Measurements from ENCODE around the gene ROS1. TPM values are rescaled to one million over a fixed set of nuclear protein-coding genes. Genes with fewer than 3 reads are reported as not detected.

Gene ROS1
- total and polyA plus RNA-seq, 4 donors = under 0.01 TPM; not detected in 3

DNA sequence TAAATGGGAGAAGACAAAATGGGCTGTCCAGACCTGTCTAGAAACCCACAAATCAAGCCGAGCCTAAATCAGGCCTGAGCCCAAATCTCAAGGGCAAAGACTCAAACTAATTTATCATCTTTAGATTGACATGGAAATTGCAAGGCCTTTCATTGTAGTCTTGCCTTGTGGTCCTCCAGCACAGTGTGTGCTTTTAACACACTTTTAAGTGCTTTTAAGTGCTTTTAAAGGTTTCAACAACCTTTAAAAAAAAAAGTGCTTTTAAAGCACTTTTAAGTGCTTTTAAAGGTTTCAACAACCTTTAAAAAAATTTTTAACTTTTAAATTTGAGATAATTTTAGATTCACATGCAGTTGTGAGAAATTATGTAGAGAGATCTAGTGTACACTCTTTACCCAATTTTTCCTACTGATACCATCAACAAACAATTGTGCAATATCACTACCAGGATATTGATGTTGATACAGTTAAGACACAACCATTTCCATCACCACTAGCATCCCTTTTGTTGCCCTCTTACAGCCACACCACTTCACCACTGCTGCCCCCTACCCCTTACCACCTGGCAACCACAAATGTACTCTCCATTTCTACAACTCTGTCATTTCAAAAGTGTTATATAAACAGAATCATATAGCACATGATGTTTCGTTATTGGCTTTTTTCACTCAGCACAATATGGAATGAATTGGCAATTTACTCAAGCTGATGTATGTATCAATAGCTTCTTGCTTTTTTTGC, 33.6 kb upstream of the ROS1 start:
- H3K4me3 ChIP-seq (ENCODE audit: low read depth in 1 of 3, low read length in 3 of 3) = no peak overlapping the region
- no peak for TF ChIP-seq RAD21 (IDR thresholded peaks at IDR 0.05)
- no peaks in the 10 kb centered on the region for H3K4me1 ChIP-seq (ENCODE audit: control insufficient read depth in 4 of 4, insufficient read depth in 4 of 4, low read length in 3 of 4)
- H3K9me3 ChIP-seq (ENCODE audit: control insufficient read depth in 4 of 4, low read length in 3 of 4) = no peaks in the 10 kb centered on the region
- no peaks in the 10 kb centered on the region for H3K36me3 ChIP-seq (ENCODE audit: control insufficient read depth in 4 of 4, insufficient read depth in 3 of 4, low read depth in 1 of 4, low read length in 3 of 4)
- no peak for DNase-seq (ENCODE audit: low spot score)
- H3K27me3 ChIP-seq (ENCODE audit: control insufficient read depth in 4 of 4, insufficient read depth in 4 of 4, low read length in 3 of 4) = no peaks in the 10 kb centered on the region
- WGBS = 93% methylated on average over 2 of the region's 2 CpGs
- no peak overlapping the region for H3K9ac ChIP-seq (ENCODE audit: low read depth in 1 of 2, low read length in 2 of 2)
- H3K27ac ChIP-seq (ENCODE audit: low read depth in 1 of 2, low read length in 2 of 2) = no peak overlapping the region

DNA sequence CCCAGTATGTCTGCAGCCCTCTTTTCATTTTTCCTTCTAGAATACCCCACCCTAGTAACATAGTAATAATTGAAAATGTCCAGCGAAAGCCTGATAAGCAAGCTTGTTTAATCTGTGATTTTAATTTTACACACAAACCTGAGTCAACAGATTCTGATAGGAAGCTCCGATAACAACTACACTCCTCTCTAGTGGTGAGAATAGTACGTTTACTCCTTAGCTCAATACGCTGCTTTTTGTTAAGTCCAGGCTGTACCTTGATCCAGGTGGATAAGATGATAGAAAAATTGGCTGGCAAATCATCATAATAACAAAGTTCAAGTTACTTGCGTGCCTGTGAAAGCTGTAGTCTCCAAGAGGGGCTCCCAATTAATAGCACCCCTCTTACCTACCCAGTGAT, 31.3 kb upstream of the ROS1 start:
- WGBS = 85% methylated on average over 5 of the region's 5 CpGs

DNA sequence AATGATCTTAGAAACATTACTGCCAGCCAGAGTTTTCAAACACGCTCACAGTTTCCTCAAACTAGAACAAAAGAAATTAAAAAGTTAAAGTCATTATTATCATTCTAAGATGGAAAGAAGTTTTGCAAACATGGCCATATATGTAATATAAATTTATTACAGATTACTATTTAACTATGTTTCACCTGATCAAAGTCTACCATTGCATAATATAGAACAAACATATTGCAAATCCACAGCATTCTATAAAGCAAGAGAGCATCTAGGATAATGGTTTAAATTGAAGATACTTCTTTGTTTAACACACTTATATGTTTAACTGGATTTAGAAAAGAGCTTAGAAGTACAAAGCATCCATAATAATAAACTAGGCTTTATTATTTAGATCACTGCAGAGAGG, 30.5 kb upstream of the ROS1 start:
- TF ChIP-seq HNF4A (conservative IDR thresholded peaks at IDR 0.05) (peak in 1 of 2 donors; percentile 58), HNF4G (IDR thresholded peaks at IDR 0.05) (no peak), FOXA2 (IDR thresholded peaks at IDR 0.05) (no peak), GABPA (IDR thresholded peaks at IDR 0.05 in 1 of 2, conservative IDR thresholded peaks at IDR 0.05 in 1 of 2) (no peak)
- TF ChIP-seq, protein P1, sequence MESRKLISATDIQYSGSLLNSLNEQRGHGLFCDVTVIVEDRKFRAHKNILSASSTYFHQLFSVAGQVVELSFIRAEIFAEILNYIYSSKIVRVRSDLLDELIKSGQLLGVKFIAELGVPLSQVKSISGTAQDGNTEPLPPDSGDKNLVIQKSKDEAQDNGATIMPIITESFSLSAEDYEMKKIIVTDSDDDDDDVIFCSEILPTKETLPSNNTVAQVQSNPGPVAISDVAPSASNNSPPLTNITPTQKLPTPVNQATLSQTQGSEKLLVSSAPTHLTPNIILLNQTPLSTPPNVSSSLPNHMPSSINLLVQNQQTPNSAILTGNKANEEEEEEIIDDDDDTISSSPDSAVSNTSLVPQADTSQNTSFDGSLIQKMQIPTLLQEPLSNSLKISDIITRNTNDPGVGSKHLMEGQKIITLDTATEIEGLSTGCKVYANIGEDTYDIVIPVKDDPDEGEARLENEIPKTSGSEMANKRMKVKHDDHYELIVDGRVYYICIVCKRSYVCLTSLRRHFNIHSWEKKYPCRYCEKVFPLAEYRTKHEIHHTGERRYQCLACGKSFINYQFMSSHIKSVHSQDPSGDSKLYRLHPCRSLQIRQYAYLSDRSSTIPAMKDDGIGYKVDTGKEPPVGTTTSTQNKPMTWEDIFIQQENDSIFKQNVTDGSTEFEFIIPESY (IDR thresholded peaks at IDR 0.05) = no peak
- TF ChIP-seq, protein P2, sequence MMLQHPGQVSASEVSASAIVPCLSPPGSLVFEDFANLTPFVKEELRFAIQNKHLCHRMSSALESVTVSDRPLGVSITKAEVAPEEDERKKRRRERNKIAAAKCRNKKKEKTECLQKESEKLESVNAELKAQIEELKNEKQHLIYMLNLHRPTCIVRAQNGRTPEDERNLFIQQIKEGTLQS (IDR thresholded peaks at IDR 0.05) = no peak
- Histone ChIP-seq H3K4me1 (ENCODE audit: control insufficient read depth in 4 of 4, insufficient read depth in 4 of 4, low read length in 3 of 4) (no peaks in the 10 kb centered on the region), H3K9me3 (ENCODE audit: control insufficient read depth in 4 of 4, low read length in 3 of 4) (no peaks in the 10 kb centered on the region), H3K36me3 (ENCODE audit: control insufficient read depth in 4 of 4, insufficient read depth in 3 of 4, low read depth in 1 of 4, low read length in 3 of 4) (no peaks in the 10 kb centered on the region), H3K9ac (ENCODE audit: low read depth in 1 of 2, low read length in 2 of 2) (no peak overlapping the region), H3K27me3 (ENCODE audit: control insufficient read depth in 4 of 4, insufficient read depth in 4 of 4, low read length in 3 of 4) (no peaks in the 10 kb centered on the region), H3K27ac (ENCODE audit: low read depth in 1 of 2, low read length in 2 of 2) (no peak overlapping the region), H3K4me3 (ENCODE audit: low read depth in 1 of 3, low read length in 3 of 3) (no peak overlapping the region)
- WGBS = 86% methylated on average over 1 of the region's 1 CpG
- DNase-seq (ENCODE audit: low spot score) = no peak

More for the DNA sequence above, 31.3 kb upstream of the ROS1 start:
- Histone ChIP-seq H3K4me1 (ENCODE audit: control insufficient read depth in 4 of 4, insufficient read depth in 4 of 4, low read length in 3 of 4) (no peaks in the 10 kb centered on the region), H3K27ac (ENCODE audit: low read depth in 1 of 2, low read length in 2 of 2) (no peak overlapping the region), H3K9ac (ENCODE audit: low read depth in 1 of 2, low read length in 2 of 2) (no peak overlapping the region), H3K4me3 (ENCODE audit: low read depth in 1 of 3, low read length in 3 of 3) (no peak overlapping the region), H3K9me3 (ENCODE audit: control insufficient read depth in 4 of 4, low read length in 3 of 4) (no peaks in the 10 kb centered on the region), H3K27me3 (ENCODE audit: control insufficient read depth in 4 of 4, insufficient read depth in 4 of 4, low read length in 3 of 4) (no peaks in the 10 kb centered on the region), H3K36me3 (ENCODE audit: control insufficient read depth in 4 of 4, insufficient read depth in 3 of 4, low read depth in 1 of 4, low read length in 3 of 4) (no peaks in the 10 kb centered on the region)
- no peak for TF ChIP-seq EGR1 (IDR thresholded peaks at IDR 0.05; ENCODE audit: low read depth in 2 of 2)
- TF ChIP-seq FOXA1 (IDR thresholded peaks at IDR 0.05) = no peak
- TF ChIP-seq, protein P1 (IDR thresholded peaks at IDR 0.05) = no peak
- TF ChIP-seq FOXA2 (IDR thresholded peaks at IDR 0.05) = no peak
- TF ChIP-seq, protein P3, sequence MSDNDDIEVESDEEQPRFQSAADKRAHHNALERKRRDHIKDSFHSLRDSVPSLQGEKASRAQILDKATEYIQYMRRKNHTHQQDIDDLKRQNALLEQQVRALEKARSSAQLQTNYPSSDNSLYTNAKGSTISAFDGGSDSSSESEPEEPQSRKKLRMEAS (IDR thresholded peaks at IDR 0.05) = no peak
- TF ChIP-seq HNF4A (conservative IDR thresholded peaks at IDR 0.05) = no peak
- no peak for TF ChIP-seq HNF4G (IDR thresholded peaks at IDR 0.05)
- no peak for TF ChIP-seq SP1 (IDR thresholded peaks at IDR 0.05)
- TF ChIP-seq, protein P2 (IDR thresholded peaks at IDR 0.05) = no peak
- no peak for DNase-seq (ENCODE audit: low spot score)
